Astrocyte (in vitro differentiated cells and primary cell): ENCODE results near the gene PRRC2C. TPM values are rescaled to one million over a fixed set of nuclear protein-coding genes. Genes with fewer than 3 reads are reported as not detected.
A peak's percentile ranks its signal among the peaks of the same experiment; 100 is the strongest.

Experiments
- DNase-seq: peaks from one replicate; pipeline ENCODE4 v3.0.0-alpha.2; 2010; ENCODE audit warnings: low read depth
- FAIRE-seq: peaks from 2 replicates; lab custom pipeline; 2011; peaks lifted over from hg19 to GRCh38; lab: Jason Lieb, UNC
- H2AFZ ChIP-seq: 2 replicates; pipeline ENCODE4 v1.6.0; 2012; ENCODE audit warnings: low read depth, low read length, inconsistent platforms
- H3K27ac ChIP-seq: 2 replicates; pipeline ENCODE4 v1.5.1; 2011; ENCODE audit warnings: low read depth, low read length, inconsistent platforms
- H3K27me3 ChIP-seq: 2 replicates; pipeline ENCODE4 v1.6.0; 2011; ENCODE audit warnings: low read length, inconsistent platforms; ENCODE audit not compliant: insufficient read depth
- H3K36me3 ChIP-seq: 2 replicates; pipeline ENCODE4 v1.5.1; 2011; ENCODE audit warnings: low read length, inconsistent platforms; ENCODE audit not compliant: insufficient read depth
- H3K4me1 ChIP-seq: 2 replicates; pipeline ENCODE4 v1.5.1; 2011; ENCODE audit warnings: low read length, inconsistent platforms; ENCODE audit not compliant: insufficient read depth
- H3K4me2 ChIP-seq: 2 replicates; pipeline ENCODE4 v1.6.0; 2012; ENCODE audit warnings: low read length, inconsistent platforms
- H3K4me3 ChIP-seq: 2 replicates; pipeline ENCODE4 v1.5.1; 2011; ENCODE audit warnings: low read depth, mild to moderate bottlenecking, low read length, inconsistent platforms; ENCODE audit not compliant: insufficient read depth
- H3K79me2 ChIP-seq: 2 replicates; pipeline ENCODE4 v1.6.0; 2012; ENCODE audit warnings: mild to moderate bottlenecking, low read length, inconsistent platforms; ENCODE audit not compliant: insufficient read depth
- H3K9ac ChIP-seq: 2 replicates; pipeline ENCODE4 v1.6.0; 2012; ENCODE audit warnings: mild to moderate bottlenecking, low read length, inconsistent platforms
- H3K9me3 ChIP-seq: 2 replicates; pipeline ENCODE4 v1.5.1; 2012; ENCODE audit warnings: low read depth, mild to moderate bottlenecking, low read length, inconsistent platforms; ENCODE audit not compliant: insufficient read depth
- H4K20me1 ChIP-seq: 2 replicates; pipeline ENCODE4 v1.6.0; 2012; ENCODE audit warnings: low read length, inconsistent platforms; ENCODE audit not compliant: insufficient read depth
- H3K27ac Mint-ChIP-seq: one replicate; pipeline ENCODE4 v1.8.0; 2021; ENCODE audit warnings: mild to moderate bottlenecking, mixed read lengths; ENCODE audit not compliant: unreplicated experiment
- H3K27me3 Mint-ChIP-seq: one replicate; pipeline ENCODE4 v1.8.0; 2021; ENCODE audit warnings: low read depth, mixed read lengths; ENCODE audit not compliant: unreplicated experiment
- H3K36me3 Mint-ChIP-seq: one replicate; pipeline ENCODE4 v1.8.0; 2021; ENCODE audit warnings: low read depth, mixed read lengths; ENCODE audit not compliant: unreplicated experiment
- H3K4me1 Mint-ChIP-seq: one replicate; pipeline ENCODE4 v1.8.0; 2021; ENCODE audit warnings: low read depth, mixed read lengths; ENCODE audit not compliant: unreplicated experiment
- H3K4me3 Mint-ChIP-seq: one replicate; pipeline ENCODE4 v1.8.0; 2021; ENCODE audit warnings: mild to moderate bottlenecking, moderate library complexity, mixed read lengths; ENCODE audit not compliant: unreplicated experiment
- H3K9me3 Mint-ChIP-seq: one replicate; pipeline ENCODE4 v1.8.0; 2021; ENCODE audit warnings: mild to moderate bottlenecking, mixed read lengths; ENCODE audit not compliant: unreplicated experiment
- EZH2 ChIP-seq: IDR thresholded peaks from 2 replicates; pipeline ENCODE4 v1.6.1; 2012; ENCODE audit warnings: mild to moderate bottlenecking, low read length, inconsistent platforms; ENCODE audit not compliant: insufficient read depth
- total RNA-seq: library from RNA; stranded (reverse); gene quantifications from 2 replicates; pipeline ENCODE4 v1.2.1, GENCODE V29; 2021
- TF ChIP-seq, protein P1 (sequence below): IDR thresholded peaks from 2 replicates; pipeline ENCODE4 v1.5.1; 2011; ENCODE audit warnings: low read depth, mild to moderate bottlenecking, inconsistent platforms, low read length, moderate library complexity; ENCODE audit not compliant: insufficient read depth

The PRRC2C gene
- total RNA-seq, 1 donor from 2014 or later = 196 TPM

DNA sequence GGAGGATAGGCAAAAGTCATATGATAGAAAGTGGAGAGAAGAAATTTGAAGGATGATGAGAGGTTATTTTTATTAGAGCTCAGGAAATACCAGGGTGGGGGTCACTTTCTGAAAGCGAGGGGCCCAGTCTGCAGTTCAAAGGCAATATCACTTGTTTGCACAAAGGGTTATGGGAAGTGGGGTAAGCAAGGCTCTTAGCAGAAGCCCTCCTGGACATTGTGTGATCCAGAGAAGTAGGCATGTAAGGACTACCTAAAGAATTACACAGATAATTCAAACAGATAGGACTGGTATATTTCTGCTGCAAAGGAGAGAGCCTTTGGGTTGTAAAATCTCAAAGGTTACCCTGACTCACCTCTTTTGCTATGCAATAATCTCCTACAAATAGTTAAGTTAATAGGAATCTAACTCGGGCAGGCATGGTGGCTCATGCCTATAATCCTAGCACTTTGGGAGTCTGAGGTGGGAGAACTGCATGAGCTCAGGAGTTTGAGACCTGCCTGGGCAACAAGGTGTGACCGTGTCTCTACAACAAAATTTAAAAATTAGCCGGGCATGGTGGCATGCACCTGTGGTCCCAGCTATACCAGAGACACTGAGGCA, 25.2 kb upstream of the PRRC2C start:
- Histone ChIP-seq H3K9ac (no peak overlapping the region), H3K4me1 (no peaks in the 10 kb centered on the region), H3K9me3 (no peaks in the 10 kb centered on the region), H3K4me3 (no peak overlapping the region), H3K27ac (no peak overlapping the region), H3K79me2 (no peaks in the 10 kb centered on the region), H3K36me3 (no peaks in the 10 kb centered on the region), H3K4me2 (no peak overlapping the region), H4K20me1 (no peaks in the 10 kb centered on the region), H3K27me3 (no peaks in the 10 kb centered on the region), H2AFZ (no peak overlapping the region)
- H3K4me1 Mint-ChIP-seq = no peaks in the 10 kb centered on the region
- no peaks in the 10 kb centered on the region for H3K36me3 Mint-ChIP-seq
- DNase-seq (no peak), FAIRE-seq (no peak)
- no peak overlapping the region for H3K4me3 Mint-ChIP-seq
- H3K9me3 Mint-ChIP-seq = no peaks in the 10 kb centered on the region
- no peak overlapping the region for H3K27ac Mint-ChIP-seq
- TF ChIP-seq, protein P1, sequence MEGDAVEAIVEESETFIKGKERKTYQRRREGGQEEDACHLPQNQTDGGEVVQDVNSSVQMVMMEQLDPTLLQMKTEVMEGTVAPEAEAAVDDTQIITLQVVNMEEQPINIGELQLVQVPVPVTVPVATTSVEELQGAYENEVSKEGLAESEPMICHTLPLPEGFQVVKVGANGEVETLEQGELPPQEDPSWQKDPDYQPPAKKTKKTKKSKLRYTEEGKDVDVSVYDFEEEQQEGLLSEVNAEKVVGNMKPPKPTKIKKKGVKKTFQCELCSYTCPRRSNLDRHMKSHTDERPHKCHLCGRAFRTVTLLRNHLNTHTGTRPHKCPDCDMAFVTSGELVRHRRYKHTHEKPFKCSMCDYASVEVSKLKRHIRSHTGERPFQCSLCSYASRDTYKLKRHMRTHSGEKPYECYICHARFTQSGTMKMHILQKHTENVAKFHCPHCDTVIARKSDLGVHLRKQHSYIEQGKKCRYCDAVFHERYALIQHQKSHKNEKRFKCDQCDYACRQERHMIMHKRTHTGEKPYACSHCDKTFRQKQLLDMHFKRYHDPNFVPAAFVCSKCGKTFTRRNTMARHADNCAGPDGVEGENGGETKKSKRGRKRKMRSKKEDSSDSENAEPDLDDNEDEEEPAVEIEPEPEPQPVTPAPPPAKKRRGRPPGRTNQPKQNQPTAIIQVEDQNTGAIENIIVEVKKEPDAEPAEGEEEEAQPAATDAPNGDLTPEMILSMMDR = no peak
- TF ChIP-seq EZH2 = no peak
- H3K27me3 Mint-ChIP-seq = no peaks in the 10 kb centered on the region

DNA sequence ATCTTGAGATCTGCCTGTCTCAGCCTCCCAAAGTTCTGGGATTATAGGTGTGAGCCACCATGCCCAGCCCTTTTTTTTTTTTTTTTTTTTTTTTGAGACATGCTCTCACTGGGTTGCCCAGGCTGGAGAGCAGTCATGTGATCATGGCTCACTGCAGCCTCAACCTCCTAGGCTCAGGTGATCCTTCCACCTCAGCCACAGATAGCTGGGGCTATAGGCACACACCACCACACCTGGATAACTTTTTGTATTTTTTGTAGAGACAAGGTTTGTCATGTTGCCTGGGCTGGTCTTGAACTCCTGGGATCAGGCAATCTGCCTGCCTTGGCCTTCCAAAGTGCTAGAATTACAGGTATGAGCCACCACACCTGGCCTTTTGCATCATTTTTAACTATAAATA, 17.7 kb upstream of the PRRC2C start:
- H3K27ac Mint-ChIP-seq = no peak overlapping the region
- H3K36me3 Mint-ChIP-seq = no peaks in the 10 kb centered on the region
- H3K9me3 ChIP-seq = no peaks in the 10 kb centered on the region
- H4K20me1 ChIP-seq = no peaks in the 10 kb centered on the region
- no peaks in the 10 kb centered on the region for H3K36me3 ChIP-seq
- peak overlapping the region; percentile 35 for H3K4me2 ChIP-seq
- H3K27me3 ChIP-seq = no peaks in the 10 kb centered on the region
- no peaks in the 10 kb centered on the region for H3K79me2 ChIP-seq
- H3K27me3 Mint-ChIP-seq = no peaks in the 10 kb centered on the region
- no peak overlapping the region for H3K9ac ChIP-seq
- H3K4me1 Mint-ChIP-seq = no peaks in the 10 kb centered on the region
- peak overlapping the region; percentile 7 for H3K27ac ChIP-seq
- H3K4me3 ChIP-seq = no peak overlapping the region
- H3K4me3 Mint-ChIP-seq = no peak overlapping the region
- TF ChIP-seq, protein P1 = no peak
- no peak for TF ChIP-seq EZH2
- peaks cover 8% of the 10 kb centered on the region for H3K4me1 ChIP-seq
- DNase-seq (no peak), FAIRE-seq (no peak)
- no peak overlapping the region for H2AFZ ChIP-seq
- H3K9me3 Mint-ChIP-seq = no peaks in the 10 kb centered on the region

DNA sequence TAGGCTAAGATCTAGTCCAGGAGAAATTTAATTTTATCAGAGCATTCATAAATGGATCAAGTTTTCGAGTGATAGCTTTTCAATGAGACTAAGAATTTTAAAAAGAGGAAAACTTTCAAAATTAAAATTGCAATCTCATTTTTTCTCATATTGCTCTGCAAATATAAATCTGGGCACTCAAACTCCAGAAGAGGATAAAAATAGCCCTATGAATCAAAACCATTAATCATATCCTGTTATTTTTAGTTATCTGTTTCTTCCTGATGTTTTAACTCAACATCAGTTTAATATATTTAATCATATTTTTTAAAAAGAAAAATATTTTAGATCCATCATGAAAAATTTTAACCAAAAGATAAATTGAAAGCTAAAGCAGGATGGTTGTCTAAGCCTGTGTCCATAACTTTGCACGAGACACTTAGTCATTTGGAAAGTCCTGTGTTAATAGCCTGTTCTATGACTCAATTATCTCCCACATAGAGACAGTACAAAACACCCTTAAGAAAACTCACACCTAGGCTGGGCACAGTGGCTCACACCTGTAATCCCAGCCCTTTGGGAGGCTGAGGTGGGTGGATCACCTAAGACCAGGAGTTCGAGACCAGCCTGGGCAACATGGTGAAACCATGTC, 17.1 kb upstream of the PRRC2C start:
- Histone ChIP-seq H3K36me3 (no peaks in the 10 kb centered on the region), H3K27ac (peak overlapping the region; percentile 58), H3K27me3 (no peaks in the 10 kb centered on the region), H3K9ac (no peak overlapping the region), H3K4me1 (peaks cover 8% of the 10 kb centered on the region), H2AFZ (no peak overlapping the region), H3K79me2 (no peaks in the 10 kb centered on the region), H3K4me3 (no peak overlapping the region), H3K9me3 (no peaks in the 10 kb centered on the region), H3K4me2 (peak overlapping the region; percentile 42), H4K20me1 (no peaks in the 10 kb centered on the region)
- TF ChIP-seq EZH2 = no peak
- TF ChIP-seq, protein P1 = no peak
- Mint-ChIP-seq H3K9me3 (peaks cover 1% of the 10 kb centered on the region), H3K4me3 (no peak overlapping the region), H3K27me3 (no peaks in the 10 kb centered on the region), H3K4me1 (no peaks in the 10 kb centered on the region), H3K27ac (no peak overlapping the region), H3K36me3 (no peaks in the 10 kb centered on the region)
- FAIRE-seq (no peak), DNase-seq (peak; percentile 59)
